GM23338 (cell line): Measurements from ENCODE around the gene NUDT13. TPM values are rescaled to one million over a fixed set of nuclear protein-coding genes. Genes with fewer than 3 reads are reported as not detected.
A peak's percentile ranks its signal among the peaks of the same experiment; 100 is the strongest.

Experiments used
- ATAC-seq: fragments of 200-7000 bp; cut with Tn5 transposase; 3 replicates; pipeline ENCODE4 v1.9.1; 2020
- DNase-seq: peaks from one replicate; pipeline ENCODE4 v3.0.0-alpha.2; 2015; ENCODE audit warnings: low spot score
- H2AFZ ChIP-seq: fragments of 200-600 bp; sonication (generic); 2 replicates; pipeline ENCODE4 v1.8.0; 2016; ENCODE audit warnings: antibody characterized with exemption, mild to moderate bottlenecking, moderate library complexity
- H3F3A ChIP-seq: fragments of 200-600 bp; sonication (generic); replicated peaks from 2 replicates; pipeline ENCODE4 v1.8.0; 2017; ENCODE audit warnings: antibody characterized with exemption, mixed run types, low read depth
- H3K27ac ChIP-seq: fragments of 200-600 bp; sonication (generic); 2 replicates; pipeline ENCODE4 v1.6.1; 2016; ENCODE audit warnings: low read depth
- H3K27me3 ChIP-seq: fragments of 200-600 bp; sonication (generic); 2 replicates; pipeline ENCODE4 v1.8.0; 2016; ENCODE audit warnings: mild to moderate bottlenecking, mixed run types, moderate library complexity; ENCODE audit not compliant: insufficient read depth
- H3K36me3 ChIP-seq: fragments of 200-600 bp; sonication (generic); 2 replicates; pipeline ENCODE4 v1.8.0; 2016; ENCODE audit warnings: mild to moderate bottlenecking; ENCODE audit not compliant: insufficient read depth
- H3K4me1 ChIP-seq: fragments of 200-600 bp; sonication (generic); 2 replicates; pipeline ENCODE4 v1.8.0; 2016; ENCODE audit warnings: mild to moderate bottlenecking, moderate library complexity; ENCODE audit not compliant: insufficient read depth
- H3K4me2 ChIP-seq: fragments of 200-600 bp; sonication (generic); 2 replicates; pipeline ENCODE4 v1.7.1; 2017; ENCODE audit warnings: mixed run types
- H3K4me3 ChIP-seq: fragments of 200-600 bp; sonication (generic); 2 replicates; pipeline ENCODE4 v1.6.1; 2016; ENCODE audit warnings: mixed run types
- H3K79me2 ChIP-seq: fragments of 200-600 bp; sonication (generic); replicated peaks from 2 replicates; pipeline ENCODE4 v1.8.0; 2017; ENCODE audit warnings: mild to moderate bottlenecking; ENCODE audit not compliant: insufficient read depth
- H3K9me2 ChIP-seq: fragments of 200-600 bp; sonication (generic); 2 replicates; pipeline ENCODE4 v1.8.0; 2017; ENCODE audit not compliant: insufficient read depth
- H4K20me1 ChIP-seq: fragments of 200-600 bp; sonication (generic); replicated peaks from 2 replicates; pipeline ENCODE4 v1.8.0; 2017; ENCODE audit warnings: mild to moderate bottlenecking; ENCODE audit not compliant: insufficient read depth
- H3K27ac Mint-ChIP-seq: 2 replicates; pipeline ENCODE4 v1.8.0; 2020; ENCODE audit warnings: inconsistent platforms, mild to moderate bottlenecking, moderate library complexity, mixed read lengths
- H3K27me3 Mint-ChIP-seq: 3 replicates; pipeline ENCODE4 v1.8.0; 2022; ENCODE audit warnings: low read depth, mild to moderate bottlenecking, moderate library complexity, mixed read lengths, inconsistent platforms; ENCODE audit not compliant: insufficient read depth, poor library complexity
- H3K36me3 Mint-ChIP-seq: 3 replicates; pipeline ENCODE4 v1.8.0; 2021; ENCODE audit warnings: low read depth, mild to moderate bottlenecking, inconsistent platforms, moderate library complexity, mixed read lengths
- H3K4me1 Mint-ChIP-seq: 3 replicates; pipeline ENCODE4 v1.8.0; 2020; ENCODE audit warnings: mild to moderate bottlenecking, inconsistent platforms, mixed read lengths
- H3K4me3 Mint-ChIP-seq: 3 replicates; pipeline ENCODE4 v1.8.0; 2021; ENCODE audit warnings: moderate library complexity, mild to moderate bottlenecking, inconsistent platforms, mixed read lengths
- H3K9me3 Mint-ChIP-seq: 3 replicates; pipeline ENCODE4 v1.8.0; 2020; ENCODE audit warnings: moderate library complexity, mild to moderate bottlenecking, inconsistent platforms, mixed read lengths
- CREB1 ChIP-seq: fragments of 250-450 bp; sonication (Bioruptor Pico); IDR thresholded peaks from 2 replicates; pipeline ENCODE4 v1.5.0; 2020; ENCODE audit warnings: low read depth, mild to moderate bottlenecking, moderate library complexity
- ETS1 ChIP-seq: IDR thresholded peaks from 2 replicates; pipeline ENCODE4 v1.6.1; 2016; ENCODE audit warnings: antibody characterized with exemption
- NANOG ChIP-seq: IDR thresholded peaks from 2 replicates; pipeline ENCODE4 v1.6.1; 2016; ENCODE audit warnings: antibody characterized with exemption, borderline replicate concordance
- POLR2AphosphoS5 ChIP-seq: IDR thresholded peaks from 2 replicates; pipeline ENCODE4 v1.6.1; 2016; ENCODE audit warnings: antibody characterized with exemption, low read depth
- ZNF114 ChIP-seq: fragments of 250-450 bp; sonication (Bioruptor Pico); IDR thresholded peaks from 2 replicates; pipeline ENCODE4 v1.5.0; 2020; ENCODE audit warnings: mild to moderate bottlenecking, moderate library complexity
- ZNF331 ChIP-seq: fragments of 250-450 bp; sonication (Bioruptor Pico); IDR thresholded peaks from 2 replicates; pipeline ENCODE4 v1.5.0; 2020; ENCODE audit warnings: low read depth, mild to moderate bottlenecking, moderate library complexity
- polyA plus RNA-seq: library from polyadenylated mRNA; unstranded; fragments of >200 nt; fragmentation: Nextera tagmentation; extraction: Ambion mirVana; gene quantifications from 2 replicates; pipeline ENCODE4 v1.2.1, GENCODE V29; 2016
- total RNA-seq: library from RNA; depleted of rRNA; stranded (reverse); fragments of >200 nt; shearing (Covaris generic); gene quantifications from 2 replicates; pipeline ENCODE4 v1.2.3, GENCODE V29; 2014
- TF ChIP-seq, protein P1 (sequence below): IDR thresholded peaks from one replicate; pipeline ENCODE4 v1.6.1; 2018; ENCODE audit warnings: antibody characterized with exemption; ENCODE audit not compliant: unreplicated experiment

NUDT13 gene
- total and polyA plus RNA-seq, 2 experiments from 2014 or later: 1.4 to 2.2 TPM

DNA sequence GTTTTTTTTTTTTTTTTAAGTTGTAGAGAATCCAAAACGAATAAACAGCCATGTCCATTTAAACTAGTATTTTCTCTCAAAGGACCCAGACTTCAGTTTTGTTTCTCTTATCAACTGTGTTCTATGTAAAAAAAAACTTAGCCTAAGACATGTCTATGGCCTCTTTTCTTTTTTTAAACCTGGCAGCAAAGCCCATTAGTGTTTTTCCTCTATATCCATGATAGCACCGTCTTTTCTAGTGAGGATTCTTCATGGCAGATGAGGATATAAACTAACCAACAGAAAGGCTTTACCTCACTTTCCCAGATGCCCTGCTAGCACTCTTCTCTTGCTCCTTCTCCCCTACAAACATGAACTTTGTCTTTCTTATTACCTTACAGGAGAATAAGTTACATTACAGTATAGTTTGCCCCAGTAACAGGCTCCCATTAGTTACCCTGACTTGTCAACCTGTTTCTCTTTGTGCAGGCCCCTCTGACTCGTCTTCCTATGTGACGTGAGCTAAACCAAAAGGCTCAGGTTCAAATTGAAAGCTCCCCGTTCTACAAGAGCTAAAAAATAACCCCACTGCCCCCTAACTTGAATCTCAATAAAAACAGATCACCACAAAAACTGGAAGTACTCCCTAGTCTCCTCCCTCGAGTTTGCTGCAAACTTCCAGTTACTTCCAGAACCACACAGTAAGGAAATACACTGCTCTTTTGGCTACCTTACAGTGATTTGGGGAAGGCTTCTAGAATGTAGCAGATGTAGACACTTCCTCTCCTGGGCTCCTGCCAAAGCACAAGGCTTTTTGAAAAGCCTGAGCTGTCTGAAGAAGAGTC, 33.7 kb upstream of the NUDT13 start:
- Histone ChIP-seq H3K9me2 (no peaks in the 10 kb centered on the region; the same call in 1 of the 2 replicates), H3K4me1 (no peaks in the 10 kb centered on the region), H4K20me1 (no peaks in the 10 kb centered on the region), H3K79me2 (peaks cover 31% of the 10 kb centered on the region; the same call in 1 of the 2 replicates), H3K4me2 (no peak overlapping the region), H3K4me3 (no peak overlapping the region), H3K27me3 (no peaks in the 10 kb centered on the region), H3K36me3 (no peaks in the 10 kb centered on the region), H2AFZ (no peak overlapping the region), H3K27ac (peak overlapping the region; percentile 4), H3F3A (no peaks in the 10 kb centered on the region)
- H3K4me1 Mint-ChIP-seq: no peaks in the 10 kb centered on the region
- DNase-seq (peak; percentile 5), ATAC-seq (no peak)
- H3K4me3 Mint-ChIP-seq: no peak overlapping the region
- 0 out of 2 replicates have a peak overlapping the region, but pooled peaks have one; percentile 11 for H3K27ac Mint-ChIP-seq
- H3K36me3 Mint-ChIP-seq: peaks cover 11% of the 10 kb centered on the region
- TF ChIP-seq CREB1 (CRISPR knock-in tag): no peak
- no peak for TF ChIP-seq NANOG
- TF ChIP-seq ETS1: no peak
- H3K27me3 Mint-ChIP-seq: no peaks in the 10 kb centered on the region
- no peaks in the 10 kb centered on the region for H3K9me3 Mint-ChIP-seq

- H4K20me1 ChIP-seq: no peaks in the 10 kb centered on the region
- H3K4me2 ChIP-seq: no peak overlapping the region
- H3K9me2 ChIP-seq: no peaks in the 10 kb centered on the region
- Mint-ChIP-seq H3K27ac (no peak overlapping the region), H3K27me3 (no peaks in the 10 kb centered on the region), H3K9me3 (no peaks in the 10 kb centered on the region), H3K4me1 (no peaks in the 10 kb centered on the region), H3K36me3 (no peaks in the 10 kb centered on the region), H3K4me3 (no peak overlapping the region)
- H3F3A ChIP-seq: no peaks in the 10 kb centered on the region
- DNase-seq (no peak), ATAC-seq (no peak)
- no peaks in the 10 kb centered on the region for H3K36me3 ChIP-seq
- no peaks in the 10 kb centered on the region for H3K4me1 ChIP-seq
- H3K4me3 ChIP-seq: no peak overlapping the region
- H3K27ac ChIP-seq: no peak overlapping the region
- no peaks in the 10 kb centered on the region for H3K27me3 ChIP-seq
- H2AFZ ChIP-seq: no peak overlapping the region
- peaks cover 32% of the 10 kb centered on the region; the same call in 1 of the 2 replicates for H3K79me2 ChIP-seq
- TF ChIP-seq ZNF331 (CRISPR knock-in tag) (no peak), NANOG (no peak), ZNF114 (CRISPR knock-in tag) (no peak), CREB1 (CRISPR knock-in tag) (no peak), POLR2AphosphoS5 (no peak), ETS1 (no peak)
- TF ChIP-seq, protein P1, sequence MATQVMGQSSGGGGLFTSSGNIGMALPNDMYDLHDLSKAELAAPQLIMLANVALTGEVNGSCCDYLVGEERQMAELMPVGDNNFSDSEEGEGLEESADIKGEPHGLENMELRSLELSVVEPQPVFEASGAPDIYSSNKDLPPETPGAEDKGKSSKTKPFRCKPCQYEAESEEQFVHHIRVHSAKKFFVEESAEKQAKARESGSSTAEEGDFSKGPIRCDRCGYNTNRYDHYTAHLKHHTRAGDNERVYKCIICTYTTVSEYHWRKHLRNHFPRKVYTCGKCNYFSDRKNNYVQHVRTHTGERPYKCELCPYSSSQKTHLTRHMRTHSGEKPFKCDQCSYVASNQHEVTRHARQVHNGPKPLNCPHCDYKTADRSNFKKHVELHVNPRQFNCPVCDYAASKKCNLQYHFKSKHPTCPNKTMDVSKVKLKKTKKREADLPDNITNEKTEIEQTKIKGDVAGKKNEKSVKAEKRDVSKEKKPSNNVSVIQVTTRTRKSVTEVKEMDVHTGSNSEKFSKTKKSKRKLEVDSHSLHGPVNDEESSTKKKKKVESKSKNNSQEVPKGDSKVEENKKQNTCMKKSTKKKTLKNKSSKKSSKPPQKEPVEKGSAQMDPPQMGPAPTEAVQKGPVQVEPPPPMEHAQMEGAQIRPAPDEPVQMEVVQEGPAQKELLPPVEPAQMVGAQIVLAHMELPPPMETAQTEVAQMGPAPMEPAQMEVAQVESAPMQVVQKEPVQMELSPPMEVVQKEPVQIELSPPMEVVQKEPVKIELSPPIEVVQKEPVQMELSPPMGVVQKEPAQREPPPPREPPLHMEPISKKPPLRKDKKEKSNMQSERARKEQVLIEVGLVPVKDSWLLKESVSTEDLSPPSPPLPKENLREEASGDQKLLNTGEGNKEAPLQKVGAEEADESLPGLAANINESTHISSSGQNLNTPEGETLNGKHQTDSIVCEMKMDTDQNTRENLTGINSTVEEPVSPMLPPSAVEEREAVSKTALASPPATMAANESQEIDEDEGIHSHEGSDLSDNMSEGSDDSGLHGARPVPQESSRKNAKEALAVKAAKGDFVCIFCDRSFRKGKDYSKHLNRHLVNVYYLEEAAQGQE: no peak
Measured at GRCh38 chr10:73079779-73080541, 30.3 kb upstream of the NUDT13 start.
